Endothelial cell of hepatic sinusoid (primary cell): ENCODE data around the gene BTBD18.

Source experiments
- in situ Hi-C: cut with HindIII; loops from 2 replicates; pipeline ENCODE4 v1.10.0; 2017; ENCODE audit warnings: low sequenced_read_pairs

Gene BTBD18, protein sequence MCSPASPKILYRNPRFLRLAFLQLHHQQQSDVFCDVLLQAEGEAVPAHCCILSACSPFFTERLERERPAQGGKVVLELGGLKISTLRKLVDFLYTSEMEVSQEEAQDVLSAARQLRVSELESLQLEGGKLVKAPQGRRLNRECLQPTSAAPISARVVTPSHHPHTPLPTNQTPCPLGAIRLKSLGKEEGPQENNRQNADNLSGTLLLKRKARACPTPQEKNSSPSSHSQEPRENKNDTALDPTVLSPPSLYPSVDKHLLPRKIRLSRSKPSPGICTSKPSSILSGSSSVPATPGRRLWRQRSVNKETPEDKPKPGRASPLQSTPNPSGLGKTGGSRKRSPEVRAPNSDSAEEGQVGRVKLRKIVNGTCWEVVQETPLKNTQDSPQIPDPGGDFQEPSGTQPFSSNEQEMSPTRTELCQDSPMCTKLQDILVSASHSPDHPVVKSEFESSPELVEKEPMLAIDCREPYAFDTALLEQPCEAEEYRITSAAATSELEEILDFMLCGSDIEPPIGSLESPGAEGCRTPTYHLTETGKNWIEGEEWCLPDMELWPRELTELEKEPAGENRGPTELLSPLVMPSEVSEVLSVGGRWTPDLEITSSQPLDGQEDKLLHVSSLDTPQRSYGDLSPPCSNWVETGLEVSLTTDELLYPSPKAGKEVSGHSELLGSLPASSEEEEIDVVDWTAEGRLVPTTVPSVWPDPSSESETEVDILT

GRCh38 chr11:57751676-57752253 is at the start of gene BTBD18:
BTBD18 (minus strand) TSS chr11:57751819; CDS start chr11:57751188, 631 bp downstream.
- in situ Hi-C loops: no loop called here

DNA sequence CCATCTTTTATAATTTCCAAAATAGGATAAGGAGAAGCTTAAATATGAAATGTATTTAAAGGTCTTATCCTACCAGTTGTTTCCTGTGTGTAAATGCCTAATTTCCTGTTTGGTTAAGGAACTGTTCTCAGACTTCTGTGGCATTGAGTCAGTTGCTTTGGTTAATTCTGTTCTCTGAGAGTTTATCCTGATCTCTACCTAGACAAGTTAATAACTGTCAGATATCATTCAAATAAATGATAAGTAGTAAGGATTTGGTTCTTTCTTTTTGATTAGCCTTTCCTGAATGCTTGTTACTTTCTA is 49.5 kb upstream of the BTBD18 start:
- in situ Hi-C loops: loop anchor here (5.0 to 25.0 kb wide), 4 partner anchors 59 to 711 kb away; partner anchors contain the start of genes MED19, OR5B21, SELENOH and TMX2

- in situ Hi-C loops: loop anchor here (5.0 to 25.0 kb wide), 4 partner anchors 58 to 712 kb away; partner anchors contain the start of genes MED19, OR5B21, SELENOH and TMX2
Observed at GRCh38 chr11:57800444-57801182, 49.0 kb upstream of the BTBD18 start.

DNA sequence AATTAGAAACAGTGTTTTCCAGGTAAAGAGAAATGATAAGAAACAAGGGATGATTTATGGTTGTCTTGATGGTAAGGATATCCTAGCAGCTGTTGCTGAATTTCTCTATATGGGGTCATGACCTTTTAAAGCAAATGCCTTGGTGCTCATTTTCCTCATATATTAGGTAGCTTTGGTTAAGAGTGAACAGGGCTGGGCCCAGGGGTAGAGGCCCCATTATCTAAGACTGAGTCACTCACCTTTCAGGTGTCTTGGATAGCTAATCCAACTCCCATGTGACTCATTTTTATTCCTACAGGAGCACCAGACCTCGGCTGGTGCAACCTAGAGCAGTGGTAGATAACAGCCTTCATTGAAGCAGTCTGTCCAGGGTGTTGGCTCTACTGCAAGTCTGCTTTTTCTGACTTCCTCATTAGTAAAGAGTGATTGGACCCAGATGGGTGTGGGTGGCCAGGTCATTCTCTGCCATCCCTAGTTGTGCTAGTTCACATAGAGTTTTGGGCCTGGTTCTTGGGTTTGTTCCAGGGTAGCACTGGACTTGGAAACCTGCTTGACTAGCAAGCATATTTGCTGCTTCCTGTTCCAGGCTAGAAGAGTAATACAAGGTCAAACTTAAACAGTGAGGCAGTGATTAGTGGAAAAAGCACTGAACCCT is 47.4 kb upstream of the BTBD18 start:
- in situ Hi-C loops: no loop called here

DNA sequence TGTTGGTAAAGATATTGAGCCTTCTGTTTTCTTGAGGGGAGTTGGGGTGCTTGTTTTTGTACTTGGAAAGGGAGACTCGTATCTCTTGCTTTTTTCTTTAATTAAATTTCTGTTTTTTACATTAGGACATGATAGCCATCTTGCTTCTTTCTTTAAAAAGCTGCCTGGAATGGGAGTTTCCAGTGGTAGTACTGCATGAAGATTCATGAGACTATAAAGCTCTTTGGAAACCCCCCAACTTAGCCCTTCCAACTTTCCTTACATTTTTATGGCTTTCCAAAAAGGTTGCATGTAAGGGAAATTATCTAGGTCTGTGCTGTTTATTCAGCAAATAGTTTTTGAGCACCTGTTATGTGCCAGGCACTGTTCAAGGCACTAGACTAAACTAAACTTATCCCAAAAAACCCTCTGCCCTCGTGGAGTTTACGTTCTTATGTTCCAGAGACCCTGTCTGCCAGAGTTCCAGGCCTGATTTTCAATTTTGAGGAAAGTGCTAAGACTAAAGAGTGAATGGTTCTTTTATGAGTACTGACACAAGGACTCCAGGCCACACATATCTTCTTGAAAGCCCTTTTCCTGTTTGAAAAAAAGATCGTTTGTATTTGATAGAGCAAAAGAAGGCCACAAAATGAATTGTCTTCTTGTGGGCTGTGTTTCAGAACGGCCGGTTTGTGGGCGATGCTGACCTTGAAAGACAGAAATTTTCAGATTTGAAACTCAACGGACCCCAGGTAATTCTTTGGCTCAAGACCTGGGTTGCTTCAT is 41.9 kb upstream of the BTBD18 start:
- in situ Hi-C loops: no loop called here

GRCh38 chr11:57792870-57793269 is 41.3 kb upstream of the BTBD18 start:
- in situ Hi-C loops: no loop called here

GRCh38 chr11:57792060-57792541 is 40.5 kb upstream of the BTBD18 start:
- in situ Hi-C loops: no loop called here

GRCh38 chr11:57791321-57792059 is 39.9 kb upstream of the BTBD18 start:
- in situ Hi-C loops: no loop called here

DNA sequence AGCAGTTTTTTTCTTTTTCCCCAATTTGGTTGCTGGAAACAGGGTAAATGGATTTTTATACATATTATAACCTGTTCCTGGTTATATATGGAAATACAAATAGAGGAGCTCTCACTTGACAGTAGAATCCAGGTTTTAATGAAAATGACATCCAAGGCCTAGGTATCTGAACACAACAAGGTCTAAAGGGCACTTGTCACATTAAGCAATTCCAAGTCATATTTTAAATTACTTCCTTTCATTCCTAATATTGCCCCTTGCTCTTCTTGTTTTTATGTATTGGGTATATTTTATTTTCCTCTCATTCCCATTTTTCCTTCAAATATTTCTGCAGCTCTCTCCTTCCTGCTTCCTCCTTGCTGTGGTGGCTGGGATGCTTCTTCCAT is 37.1 kb upstream of the BTBD18 start:
- in situ Hi-C loops: no loop called here

DNA sequence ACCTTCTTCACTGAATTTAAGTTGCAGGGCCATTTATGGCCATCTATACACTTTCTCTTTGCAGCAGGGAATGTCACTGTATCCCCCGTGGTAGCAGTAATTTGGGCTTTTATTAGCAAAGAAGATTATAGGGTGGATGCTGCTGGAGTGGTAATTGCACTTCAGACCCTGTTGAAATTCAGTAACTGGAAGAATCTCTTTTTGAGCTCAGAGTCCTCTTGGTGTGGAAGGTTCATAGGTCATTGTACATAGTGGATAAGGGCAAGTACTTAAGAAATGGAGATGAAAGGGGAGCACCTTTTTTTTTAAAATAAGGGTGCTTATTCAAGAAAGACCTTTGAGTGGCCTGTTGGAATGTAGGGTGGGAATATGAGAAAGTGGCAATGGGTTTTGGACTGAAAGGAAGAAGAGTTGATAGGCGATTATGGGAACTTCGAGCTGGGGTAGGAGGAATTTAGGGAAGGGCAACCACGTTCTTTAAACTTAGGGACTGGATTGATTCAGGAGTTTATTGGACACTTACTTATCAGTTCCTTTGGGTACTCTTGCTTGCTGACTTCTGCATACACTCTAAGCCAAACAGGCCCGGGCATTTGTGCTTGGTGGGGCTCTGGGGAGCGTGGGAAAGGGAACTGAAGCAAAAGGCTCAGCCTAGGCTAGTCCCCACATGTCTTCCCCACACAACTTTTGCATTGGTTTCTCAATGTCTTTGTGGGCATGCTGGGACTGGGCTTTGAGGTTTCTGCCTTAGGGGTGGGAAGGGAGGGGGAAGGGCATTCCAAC is 36.5 kb upstream of the BTBD18 start:
- in situ Hi-C loops: no loop called here

DNA sequence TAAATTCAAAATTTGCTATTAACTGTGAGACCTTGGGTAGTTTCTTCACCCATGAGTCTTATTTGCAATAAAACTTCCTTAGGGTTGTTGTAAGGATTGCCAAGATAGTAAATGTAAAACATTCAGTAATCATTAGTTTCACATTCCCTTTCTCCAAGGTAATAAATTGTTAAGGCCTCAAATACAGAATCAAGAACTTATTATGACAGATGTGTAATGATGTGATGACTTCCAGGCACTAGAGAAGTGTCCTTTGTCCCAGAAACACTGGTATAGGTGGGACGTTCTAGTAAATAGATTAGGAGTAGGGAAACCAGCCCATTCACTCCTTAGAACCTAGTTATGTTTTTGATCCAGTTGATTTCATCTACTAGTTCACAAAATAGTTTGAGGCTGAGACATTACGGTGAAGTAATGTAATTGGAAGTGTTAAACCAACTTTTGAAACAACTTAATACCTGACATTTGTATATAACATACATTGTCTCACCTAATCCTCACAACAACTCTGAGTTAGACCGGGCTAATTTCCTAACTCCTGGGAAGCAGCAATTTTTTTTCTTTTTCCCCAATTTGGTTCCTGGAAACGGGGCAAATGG is 35.5 kb upstream of the BTBD18 start:
- in situ Hi-C loops: no loop called here

- in situ Hi-C loops: no loop called here
Observed at GRCh38 chr11:57786436-57786835, 34.8 kb upstream of the BTBD18 start.

DNA sequence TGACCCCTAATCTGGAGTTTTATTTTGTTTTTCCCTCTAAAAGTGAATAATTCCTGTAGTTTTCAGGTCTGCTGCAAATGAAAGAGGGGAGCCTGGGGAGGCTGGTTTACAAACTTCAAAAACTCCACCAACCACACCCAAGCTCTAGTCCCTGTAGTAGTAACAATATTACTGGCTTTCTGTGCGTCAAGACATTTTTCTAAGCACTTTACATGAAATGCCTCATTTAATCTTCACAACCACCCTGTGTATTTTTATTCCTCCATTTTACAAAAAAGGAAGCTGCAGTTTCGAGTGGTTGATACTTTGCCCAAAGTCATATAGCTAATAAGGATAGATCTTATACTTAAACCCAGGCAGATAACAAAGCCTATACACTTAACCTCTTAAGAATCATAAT is 33.5 kb upstream of the BTBD18 start:
- in situ Hi-C loops: no loop called here

DNA sequence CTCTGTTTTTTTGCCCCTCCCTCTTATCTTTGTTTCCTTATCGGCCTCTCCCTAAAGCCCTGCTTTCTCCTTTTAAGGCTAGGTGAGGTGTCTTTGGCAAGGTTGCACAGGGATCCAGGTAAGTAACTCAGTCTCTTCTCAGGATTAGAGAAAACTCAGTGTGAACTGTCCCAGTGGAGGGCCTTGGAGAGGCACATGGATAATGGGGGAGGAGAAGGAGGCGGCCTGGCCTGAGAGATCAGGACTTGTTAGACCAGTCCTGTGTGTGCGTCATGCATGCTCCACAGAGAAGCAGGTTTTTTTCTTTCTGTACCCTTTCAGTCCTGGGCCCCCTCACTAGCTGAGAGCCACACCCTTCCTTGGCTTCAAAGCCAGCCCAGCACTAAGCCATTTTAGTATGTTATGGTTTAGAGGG is 29.9 kb upstream of the BTBD18 start:
- in situ Hi-C loops: no loop called here

DNA sequence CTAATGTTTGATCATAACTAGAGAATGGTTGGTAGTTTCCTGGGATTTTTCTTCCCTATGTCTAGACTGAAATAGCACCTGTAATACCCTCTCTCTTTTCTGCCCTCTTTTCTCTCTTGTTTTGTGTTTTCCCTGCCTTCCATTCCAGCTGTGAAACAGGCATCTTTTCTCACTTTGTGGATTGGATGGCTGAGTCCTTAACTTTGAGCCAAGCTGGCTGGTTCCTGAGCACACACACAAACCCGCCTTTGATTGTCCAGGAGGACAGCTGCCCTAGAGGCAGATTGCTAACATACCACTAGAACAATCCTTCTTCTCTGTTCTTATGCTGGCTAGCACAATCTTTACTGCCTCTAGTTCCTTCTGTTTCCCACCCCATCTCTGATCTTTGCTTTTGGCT is 27.7 kb upstream of the BTBD18 start:
- in situ Hi-C loops: loop anchor here (5.0 kb wide), 1 partner anchor 67 kb away; the partner anchor contains the start of genes MED19 and TMX2

DNA sequence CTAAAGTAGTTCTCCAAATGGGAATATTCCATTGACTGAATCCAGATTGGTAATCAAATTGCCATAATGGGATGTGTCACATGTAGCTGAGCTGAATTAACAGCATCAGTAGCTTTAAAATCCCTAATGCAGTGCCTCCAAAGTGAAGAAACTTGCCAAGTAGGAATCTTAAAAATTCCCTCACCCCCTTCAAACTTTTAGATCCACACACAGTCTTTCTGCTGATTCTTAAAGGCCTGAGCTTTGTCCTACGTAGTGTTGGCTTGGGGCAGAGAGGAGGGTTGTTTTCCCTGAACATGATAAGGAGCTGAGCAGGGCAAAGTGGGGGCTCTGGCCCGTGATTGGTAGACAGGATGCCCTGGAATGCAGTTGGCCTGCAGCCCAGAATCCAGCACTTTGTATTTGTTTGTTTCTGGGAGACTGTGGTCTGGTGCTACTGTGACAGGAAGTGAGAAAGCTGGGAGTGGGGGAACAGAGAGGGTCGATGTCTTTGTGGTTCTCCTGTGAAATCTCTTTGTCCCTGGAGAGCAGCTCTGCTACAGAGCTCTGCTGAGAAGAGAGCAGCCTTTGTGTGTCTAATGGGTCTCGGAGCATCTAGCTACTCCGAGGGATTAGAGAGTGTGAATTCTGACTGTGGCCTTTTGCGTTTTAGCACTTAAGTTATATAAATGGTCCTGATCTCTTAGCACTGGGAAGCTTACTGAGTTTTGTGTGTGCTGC is 26.9 kb upstream of the BTBD18 start:
- in situ Hi-C loops: loop anchor here (5.0 kb wide), 1 partner anchor 66 kb away; the partner anchor contains the start of genes MED19 and TMX2

DNA sequence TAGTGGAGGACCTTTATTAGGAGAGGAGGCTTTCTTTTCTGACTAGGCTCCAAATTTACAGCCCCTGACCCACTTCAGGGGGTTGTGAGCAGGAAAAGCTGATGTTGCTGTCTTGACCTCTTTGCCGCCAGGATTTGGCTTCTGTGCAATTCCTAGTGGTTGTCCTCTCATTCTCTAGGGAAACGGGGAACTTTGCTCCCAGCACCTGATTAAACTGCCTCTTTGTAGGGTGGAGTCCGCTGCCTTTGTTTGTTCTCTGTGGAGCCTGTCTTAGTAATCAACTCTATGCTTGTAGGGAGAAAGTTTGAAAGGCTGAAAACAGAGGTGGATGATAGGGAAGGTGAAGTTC is 26.3 kb upstream of the BTBD18 start:
- in situ Hi-C loops: loop anchor here (5.0 kb wide), 1 partner anchor 66 kb away; the partner anchor contains the start of genes MED19 and TMX2
